HG03565 (cell line): ENCODE measurements around the gene GPC1.
"Not testable (repeated sequence)": the region's sequence is repeated elsewhere in the genome, so short reads cannot be mapped to it uniquely, and the experiment has no call there.

Experiments used
- ATAC-seq: cut with Tn5 transposase; IDR thresholded peaks from one replicate; pipeline ENCODE4 v1.9.1; 2021; ENCODE audit warnings: mild to moderate bottlenecking, moderate library complexity; ENCODE audit not compliant: unreplicated experiment

The GPC1 gene

GRCh38 chr2:240465765-240466578 is 30.5 kb downstream of the GPC1 start:
- no peak for ATAC-seq

GRCh38 chr2:240466579-240467148 is 31.2 kb downstream of the GPC1 start:
- ATAC-seq = no peak

- ATAC-seq = no peak
Measured at GRCh38 chr2:240467149-240467642, 31.7 kb downstream of the GPC1 start.

- ATAC-seq = no peak
Measured at GRCh38 chr2:240467659-240468302, 32.3 kb downstream of the GPC1 start.

GRCh38 chr2:240468303-240469238 is 33.1 kb downstream of the GPC1 start:
- ATAC-seq = no peak

GRCh38 chr2:240469239-240469636 is 33.8 kb downstream of the GPC1 start:
- ATAC-seq = no peak

GRCh38 chr2:240469740-240470139 is 34.3 kb downstream of the GPC1 start:
- ATAC-seq = no peak

GRCh38 chr2:240472078-240472790 is 36.8 kb downstream of the GPC1 start:
- no peak for ATAC-seq

GRCh38 chr2:240473211-240473610 is 37.7 kb downstream of the GPC1 start:
- ATAC-seq = no peak

- ATAC-seq = no peak
Measured at GRCh38 chr2:240477916-240478315, 42.5 kb downstream of the GPC1 start.

GRCh38 chr2:240478346-240479110 is 43.1 kb downstream of the GPC1 start:
- no peak for ATAC-seq

GRCh38 chr2:240479111-240479501 is 43.6 kb downstream of the GPC1 start:
- ATAC-seq = no peak

- ATAC-seq = no peak
Measured at GRCh38 chr2:240480834-240481623, 45.6 kb downstream of the GPC1 start.

- no peak for ATAC-seq
Measured at GRCh38 chr2:240481720-240482119, 46.3 kb downstream of the GPC1 start.

GRCh38 chr2:240482141-240482540 is 46.7 kb downstream of the GPC1 start:
- no peak for ATAC-seq

GRCh38 chr2:240491483-240491882 is 56.0 kb downstream of the GPC1 start:
- no peak for ATAC-seq

GRCh38 chr2:240494194-240494793 is 58.8 kb downstream of the GPC1 start:
- no peak for ATAC-seq

- ATAC-seq = not testable (repeated sequence)
Measured at GRCh38 chr2:240494942-240495341, 59.5 kb downstream of the GPC1 start.
